Suprapubic skin (tissue), 4 donors: ENCODE data around the gene CLTCL1. TPM values are rescaled to one million over a fixed set of nuclear protein-coding genes. Genes with fewer than 3 reads are reported as not detected.

Experiments
- DNase-seq, 2 donors: peaks; one replicate each; pipeline ENCODE4 v3.0.0-alpha.2; 2019; ENCODE audit warnings: low spot score in 2 of 2
- H3K27ac ChIP-seq: fragments of 200-600 bp; sonication (generic); one replicate; pipeline ENCODE4 v1.5.1; 2019
- H3K27me3 ChIP-seq: fragments of 200-600 bp; sonication (generic); one replicate; pipeline ENCODE4 v1.5.1; 2019
- H3K36me3 ChIP-seq: fragments of 200-600 bp; sonication (generic); one replicate; pipeline ENCODE4 v1.5.1; 2019
- H3K4me1 ChIP-seq: fragments of 200-600 bp; sonication (generic); one replicate; pipeline ENCODE4 v1.5.1; 2019
- H3K4me3 ChIP-seq: fragments of 200-600 bp; sonication (generic); one replicate; pipeline ENCODE4 v1.5.1; 2019; ENCODE audit warnings: mild to moderate bottlenecking
- H3K9me3 ChIP-seq: fragments of 200-600 bp; sonication (generic); one replicate; pipeline ENCODE4 v1.5.1; 2019
- CTCF ChIP-seq, 2 donors: fragments of 200-600 bp in 1 of 2; fragments of 450-650 bp in 1 of 2; sonication (generic) in 1 of 2; IDR thresholded peaks; one replicate each; pipeline ENCODE4 v1.5.1; 2016 to 2019; ENCODE audit warnings: antibody characterized with exemption in 2 of 2, mild to moderate bottlenecking in 1 of 2, moderate library complexity in 1 of 2
- EP300 ChIP-seq: sonication (generic); formaldehyde crosslinking; IDR thresholded peaks from one replicate; pipeline ENCODE4 v1.6.1; 2017; ENCODE audit warnings: antibody characterized with exemption
- POLR2A ChIP-seq, 2 donors: fragments of 450-650 bp; IDR thresholded peaks; one replicate each; pipeline ENCODE4 v1.6.1; 2017; ENCODE audit warnings: antibody characterized with exemption in 2 of 2, mild to moderate bottlenecking in 2 of 2, moderate library complexity in 2 of 2
- POLR2AphosphoS5 ChIP-seq, 3 donors: sonication (generic); formaldehyde crosslinking; IDR thresholded peaks; one replicate each; pipeline ENCODE4 v1.6.1; 2017; ENCODE audit warnings: antibody characterized with exemption in 3 of 3
- WGBS: methylation state at CpG from one replicate; pipeline ENCODE4 v1.1.5; 2018; 5-methylcytosine and 5-hydroxymethylcytosine counted together
- total RNA-seq, 4 donors: library from RNA; depleted of rRNA; stranded (reverse); fragments of >200 nt; gene quantifications; one replicate each; pipeline ENCODE4 v1.1.0, GENCODE V29; 2016

The CLTCL1 gene
- total RNA-seq, 4 donors from 2014 or later: 5.6 to 12.5 (median 9.4) TPM

GRCh38 chr22:19201869-19202798, 89.4 kb downstream of the CLTCL1 start:
- no peaks in the 10 kb centered on the region for H3K27me3 ChIP-seq
- no peaks in the 10 kb centered on the region for H3K36me3 ChIP-seq
- no peak for DNase-seq
- H3K27ac ChIP-seq: no peak overlapping the region
- no peak overlapping the region for H3K4me3 ChIP-seq
- TF ChIP-seq EP300 (no peak), POLR2A (IDR thresholded peaks at IDR 0.05) (no peak), POLR2AphosphoS5 (IDR thresholded peaks at IDR 0.05) (no peak), CTCF (IDR thresholded peaks at IDR 0.05) (no peak)
- no peaks in the 10 kb centered on the region for H3K4me1 ChIP-seq
- no peaks in the 10 kb centered on the region for H3K9me3 ChIP-seq
- 95% methylated on average over 18 of the region's 18 CpGs for WGBS

- no peak overlapping the region for H3K4me3 ChIP-seq
- no peaks in the 10 kb centered on the region for H3K4me1 ChIP-seq
- no peaks in the 10 kb centered on the region for H3K9me3 ChIP-seq
- no peak for DNase-seq
- no peak overlapping the region for H3K27ac ChIP-seq
- H3K36me3 ChIP-seq: peaks cover 2% of the 10 kb centered on the region
- 89% methylated on average over 23 of the region's 23 CpGs for WGBS
- no peaks in the 10 kb centered on the region for H3K27me3 ChIP-seq
- TF ChIP-seq EP300: no peak
These were observed 90.2 kb downstream of the CLTCL1 start for GRCh38 chr22:19201130-19201868.

GRCh38 chr22:19199479-19199878, 92.0 kb downstream of the CLTCL1 start:
- H3K27me3 ChIP-seq: no peaks in the 10 kb centered on the region
- TF ChIP-seq CTCF (IDR thresholded peaks at IDR 0.05): no peak
- no peak for TF ChIP-seq EP300
- no peak for TF ChIP-seq POLR2A (IDR thresholded peaks at IDR 0.05)
- no peak for TF ChIP-seq POLR2AphosphoS5 (IDR thresholded peaks at IDR 0.05)
- DNase-seq: no peak
- H3K4me3 ChIP-seq: no peak overlapping the region
- no peak overlapping the region for H3K27ac ChIP-seq
- WGBS: 87% methylated on average over 6 of the region's 8 CpGs
- no peaks in the 10 kb centered on the region for H3K4me1 ChIP-seq
- no peaks in the 10 kb centered on the region for H3K9me3 ChIP-seq
- peaks cover 8% of the 10 kb centered on the region for H3K36me3 ChIP-seq

- Histone ChIP-seq H3K27ac (no peak overlapping the region), H3K27me3 (no peaks in the 10 kb centered on the region), H3K4me3 (no peak overlapping the region), H3K36me3 (peaks cover 8% of the 10 kb centered on the region), H3K9me3 (no peaks in the 10 kb centered on the region), H3K4me1 (no peaks in the 10 kb centered on the region)
- DNase-seq: no peak
- WGBS: 96% methylated on average over 10 of the region's 10 CpGs
- TF ChIP-seq CTCF (IDR thresholded peaks at IDR 0.05) (no peak), EP300 (no peak), POLR2A (IDR thresholded peaks at IDR 0.05) (no peak), POLR2AphosphoS5 (IDR thresholded peaks at IDR 0.05) (no peak)
These were observed 93.3 kb downstream of the CLTCL1 start for GRCh38 chr22:19197997-19198865.

GRCh38 chr22:19196841-19197612, 94.5 kb downstream of the CLTCL1 start:
- no peak for TF ChIP-seq POLR2A (IDR thresholded peaks at IDR 0.05)
- TF ChIP-seq CTCF (IDR thresholded peaks at IDR 0.05): no peak
- no peak for TF ChIP-seq POLR2AphosphoS5 (IDR thresholded peaks at IDR 0.05)
- no peak for TF ChIP-seq EP300
- 65% methylated on average over 11 of the region's 11 CpGs for WGBS
- Histone ChIP-seq H3K27me3 (no peaks in the 10 kb centered on the region), H3K36me3 (peaks cover 8% of the 10 kb centered on the region), H3K4me3 (no peak overlapping the region), H3K4me1 (no peaks in the 10 kb centered on the region), H3K27ac (no peak overlapping the region), H3K9me3 (no peaks in the 10 kb centered on the region)
- no peak for DNase-seq
